Thoracic aorta (tissue), 2 donors: ENCODE data around the gene LAT. TPM values are rescaled to one million over a fixed set of nuclear protein-coding genes. Genes with fewer than 3 reads are reported as not detected.
"Not testable (repeated sequence)": the region's sequence is repeated elsewhere in the genome, so short reads cannot be mapped to it uniquely, and the experiment has no call there.

Experiments
- ATAC-seq: fragments of 150-250 bp; one replicate; pipeline ENCODE4 v1.8.0; 2017; ENCODE audit warnings: low read depth; ENCODE audit not compliant: insufficient number of reproducible peaks, low FRiP score
- DNase-seq: peaks from one replicate; pipeline ENCODE4 v3.0.0-alpha.2; 2020; ENCODE audit warnings: low spot score
- H3K27ac ChIP-seq, 2 donors: fragments of 200-600 bp; sonication (generic); 1 replicate in 1 of 2; 2 replicates in 1 of 2; pipeline ENCODE4 v1.5.1; 2016; ENCODE audit warnings: mild to moderate bottlenecking in 2 of 2, moderate library complexity in 2 of 2
- H3K27me3 ChIP-seq: fragments of 200-600 bp; sonication (generic); replicated peaks from 2 replicates; pipeline ENCODE4 v1.6.0; 2016; ENCODE audit warnings: mild to moderate bottlenecking; ENCODE audit not compliant: insufficient read depth
- H3K36me3 ChIP-seq: fragments of 200-600 bp; sonication (generic); one replicate; pipeline ENCODE4 v1.5.1; 2016
- H3K4me1 ChIP-seq, 2 donors: fragments of 200-600 bp; sonication (generic); 1 replicate in 1 of 2; 2 replicates in 1 of 2; pipeline versions ENCODE4 v1.5.1 to v1.6.0; 2016; ENCODE audit warnings: low read depth in 2 of 2, mild to moderate bottlenecking in 1 of 2; ENCODE audit not compliant: control insufficient read depth in 1 of 2
- H3K4me3 ChIP-seq: fragments of 200-600 bp; sonication (generic); 2 replicates; pipeline ENCODE4 v1.5.1; 2016; ENCODE audit warnings: mild to moderate bottlenecking
- H3K9me3 ChIP-seq: fragments of 200-600 bp; sonication (generic); 2 replicates; pipeline ENCODE4 v1.5.1; 2016
- CTCF ChIP-seq: fragments of 200-600 bp; sonication (generic); IDR thresholded peaks from one replicate; pipeline ENCODE4 v1.5.1; 2019; ENCODE audit warnings: antibody characterized with exemption
- total RNA-seq, 2 donors: library from RNA; depleted of rRNA; stranded (reverse); fragments of >200 nt; gene quantifications; one replicate each; pipeline versions ENCODE4 v1.1.0 to v1.2.3, GENCODE V29; 2016

The LAT gene
- total RNA-seq, 2 donors from 2014 or later: 15.3 to 28.6 TPM

DNA sequence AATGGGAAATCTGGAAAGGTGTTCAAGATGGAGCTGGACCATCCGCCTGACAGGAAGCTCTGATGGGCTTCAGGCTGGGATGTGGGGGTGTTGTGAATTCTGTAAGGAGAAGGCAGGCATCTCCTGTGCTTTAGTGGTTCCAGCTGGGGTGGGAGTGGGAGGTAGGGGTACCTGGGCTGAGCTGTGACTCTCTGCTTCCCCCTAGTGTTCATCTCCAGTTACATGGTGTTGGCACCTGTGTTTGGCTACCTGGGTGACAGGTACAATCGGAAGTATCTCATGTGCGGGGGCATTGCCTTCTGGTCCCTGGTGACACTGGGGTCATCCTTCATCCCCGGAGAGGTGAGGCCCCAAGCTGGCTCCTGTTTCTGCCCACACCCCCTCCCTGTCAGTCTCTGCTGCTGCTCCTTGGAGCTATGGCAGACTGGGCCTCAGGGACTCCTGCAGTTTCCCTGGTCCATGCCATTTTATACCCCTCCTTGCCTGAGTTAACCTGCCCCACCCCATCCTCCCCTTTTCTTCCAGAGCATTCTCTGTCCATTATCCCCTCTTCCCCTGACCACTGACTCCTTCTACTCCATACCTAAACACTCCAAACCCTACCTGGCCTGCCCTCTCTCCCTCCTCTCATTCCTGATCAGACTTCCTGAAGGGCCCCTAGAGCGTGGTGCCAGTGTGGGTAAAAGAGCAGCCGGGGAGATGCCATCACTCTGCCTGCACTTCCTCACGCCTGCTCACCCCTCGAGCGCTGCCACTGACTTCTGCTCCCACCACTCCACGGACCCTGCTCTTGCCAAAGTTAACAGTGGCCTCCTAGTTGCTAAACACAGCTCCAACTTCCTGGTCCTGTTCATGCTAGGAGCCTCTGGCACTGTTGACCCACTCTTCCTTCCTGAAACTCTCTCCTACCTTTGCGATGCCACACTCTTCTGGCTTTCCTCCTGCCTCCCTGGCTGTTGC, 6.9 kb upstream of the LAT start:
- peak; percentile 12 for TF ChIP-seq CTCF
- ATAC-seq: no peak
- peaks cover 20% of the 10 kb centered on the region for H3K36me3 ChIP-seq

DNA sequence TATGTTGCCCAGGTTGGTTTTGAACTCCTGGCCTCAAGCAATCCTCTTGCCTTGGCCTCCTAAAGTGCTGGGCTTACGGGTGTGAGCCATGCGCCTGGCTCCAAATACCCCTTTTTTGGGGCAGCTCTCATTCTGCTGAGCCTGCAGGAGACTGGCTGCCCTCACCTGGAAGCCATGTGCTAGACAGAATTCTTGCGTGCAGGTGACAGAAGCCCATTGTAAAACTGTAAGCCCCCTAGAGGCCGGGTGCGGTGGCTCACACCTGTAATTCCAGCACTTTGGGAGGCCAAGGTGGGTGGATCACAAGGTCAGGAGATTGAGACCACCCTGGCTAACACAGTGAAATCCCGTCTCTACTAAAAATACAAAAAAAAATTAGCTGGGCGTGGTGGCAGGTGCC, 4.5 kb upstream of the LAT start:
- not testable (repeated sequence) for ATAC-seq, H3K9me3 ChIP-seq, DNase-seq, H3K4me3 ChIP-seq, H3K27ac ChIP-seq, H3K27me3 ChIP-seq, H3K4me1 ChIP-seq
- H3K36me3 ChIP-seq: peaks cover 33% of the 10 kb centered on the region

More for the DNA sequence above, 6.9 kb upstream of the LAT start:
- no peaks in the 10 kb centered on the region for H3K9me3 ChIP-seq
- no peak for DNase-seq
- H3K27ac ChIP-seq: no peak overlapping the region
- no peaks in the 10 kb centered on the region for H3K27me3 ChIP-seq
- no peak overlapping the region for H3K4me3 ChIP-seq
- peaks cover 8 to 12% of the 10 kb centered on the region in 2 donors for H3K4me1 ChIP-seq

- no peak for ATAC-seq
- H3K27me3 ChIP-seq: no peaks in the 10 kb centered on the region
- no peak overlapping the region for H3K4me3 ChIP-seq
- peaks cover 0 to 1% of the 10 kb centered on the region in 2 donors for H3K4me1 ChIP-seq
- no peak for DNase-seq
- TF ChIP-seq CTCF: no peak
- no peaks in the 10 kb centered on the region for H3K9me3 ChIP-seq
- H3K36me3 ChIP-seq: peaks cover 33% of the 10 kb centered on the region
- H3K27ac ChIP-seq: no peak overlapping the region
These were observed 3.9 kb upstream of the LAT start for GRCh38 chr16:28980929-28981328.

GRCh38 chr16:28981517-28981916, 3.3 kb upstream of the LAT start:
- DNase-seq: no peak
- no peaks in the 10 kb centered on the region for H3K4me1 ChIP-seq
- H3K4me3 ChIP-seq: no peak overlapping the region
- peaks cover 38% of the 10 kb centered on the region for H3K36me3 ChIP-seq
- no peak for ATAC-seq
- peak; percentile 47 for TF ChIP-seq CTCF
- no peak overlapping the region for H3K27ac ChIP-seq
- H3K27me3 ChIP-seq: no peaks in the 10 kb centered on the region
- no peaks in the 10 kb centered on the region for H3K9me3 ChIP-seq

DNA sequence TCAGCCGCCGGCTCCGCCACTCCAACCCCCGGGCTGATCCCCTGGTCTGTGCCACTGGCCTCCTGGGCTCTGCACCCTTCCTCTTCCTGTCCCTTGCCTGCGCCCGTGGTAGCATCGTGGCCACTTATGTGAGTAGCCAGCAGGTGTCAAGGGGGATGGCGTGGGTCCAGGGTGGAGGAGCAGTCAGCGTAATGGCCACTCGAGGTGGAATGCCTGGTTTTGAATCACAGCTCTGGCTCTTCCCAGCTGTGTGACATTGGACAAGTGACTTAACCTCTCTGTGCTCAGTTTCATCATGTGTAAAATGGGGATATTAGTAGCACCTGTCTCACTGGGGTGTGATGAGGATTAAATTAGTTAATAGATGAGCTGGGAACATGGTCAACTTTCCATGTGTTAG, 2.4 kb upstream of the LAT start:
- Histone ChIP-seq H3K4me3 (no peak overlapping the region), H3K27ac (no peak overlapping the region), H3K9me3 (peaks cover 6% of the 10 kb centered on the region), H3K4me1 (no peaks in the 10 kb centered on the region), H3K27me3 (no peaks in the 10 kb centered on the region), H3K36me3 (peaks cover 47% of the 10 kb centered on the region)
- TF ChIP-seq CTCF: no peak
- ATAC-seq: no peak
- no peak for DNase-seq
